GM12892 (cell line): ENCODE measurements around the gene DLGAP1.

ENCODE experiments used
- POLR2A ChIP-seq: IDR thresholded peaks from 2 replicates; pipeline ENCODE4 v1.6.1; 2011; ENCODE audit warnings: low read depth, low read length, control low read depth
- POLR2AphosphoS5 ChIP-seq: IDR thresholded peaks from 2 replicates; pipeline ENCODE4 v1.6.1; 2011; ENCODE audit warnings: low read depth, low read length, control low read depth
- TAF1 ChIP-seq: IDR thresholded peaks from 2 replicates; pipeline ENCODE4 v1.6.1; 2011; ENCODE audit warnings: low read depth, mild to moderate bottlenecking, control low read depth, low read length, borderline replicate concordance

DNA sequence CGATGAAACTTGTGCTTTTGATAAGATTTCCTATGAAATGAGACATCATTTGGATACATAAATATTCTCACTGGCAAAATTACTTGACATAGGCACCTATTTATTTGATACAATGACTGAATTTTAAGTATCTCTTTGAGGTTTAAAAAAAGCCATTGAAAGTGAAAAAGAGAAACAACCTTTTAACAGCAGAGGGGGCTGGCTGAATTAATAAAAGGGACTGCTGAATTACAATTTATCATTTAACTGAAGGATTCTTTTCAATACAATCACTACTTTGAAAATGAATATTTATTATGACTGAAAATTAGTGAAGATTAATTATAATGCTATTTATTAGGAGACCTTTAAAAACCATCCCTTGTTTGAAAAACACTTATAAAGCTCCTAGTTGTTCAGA is 335.3 kb downstream of the DLGAP1 start:
- TF ChIP-seq POLR2AphosphoS5: no peak
- no peak for TF ChIP-seq POLR2A
- TF ChIP-seq TAF1: no peak
